NK-92 (cell line): ENCODE results near the gene REEP1.

Source experiments
- DNase-seq: peaks from one replicate; lab custom pipeline; 2025; ENCODE audit not compliant: unreplicated experiment; lab: John Stamatoyannopoulos, UW

Gene REEP1

GRCh38 chr2:86226636-86227520, 110.5 kb downstream of the REEP1 start:
- no peak for DNase-seq

DNA sequence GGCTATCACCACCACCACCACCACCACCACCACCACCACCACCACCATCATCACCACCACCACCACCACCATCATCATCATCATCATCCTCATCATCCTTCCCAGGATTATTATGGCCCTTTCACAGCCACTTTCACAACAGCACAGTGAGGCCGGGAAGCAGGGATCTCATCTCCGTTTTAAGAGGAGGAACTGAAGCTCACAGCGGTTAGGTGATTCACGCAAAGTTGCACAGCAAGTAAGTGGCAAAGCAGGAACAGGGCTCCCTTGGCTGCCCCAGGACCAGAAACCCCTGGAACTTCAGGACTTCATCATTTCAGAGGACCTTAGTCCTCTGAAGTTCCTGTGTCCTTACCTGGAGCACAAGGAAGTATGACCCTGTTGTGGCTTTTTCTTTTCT, 111.4 kb downstream of the REEP1 start:
- no peak for DNase-seq

DNA sequence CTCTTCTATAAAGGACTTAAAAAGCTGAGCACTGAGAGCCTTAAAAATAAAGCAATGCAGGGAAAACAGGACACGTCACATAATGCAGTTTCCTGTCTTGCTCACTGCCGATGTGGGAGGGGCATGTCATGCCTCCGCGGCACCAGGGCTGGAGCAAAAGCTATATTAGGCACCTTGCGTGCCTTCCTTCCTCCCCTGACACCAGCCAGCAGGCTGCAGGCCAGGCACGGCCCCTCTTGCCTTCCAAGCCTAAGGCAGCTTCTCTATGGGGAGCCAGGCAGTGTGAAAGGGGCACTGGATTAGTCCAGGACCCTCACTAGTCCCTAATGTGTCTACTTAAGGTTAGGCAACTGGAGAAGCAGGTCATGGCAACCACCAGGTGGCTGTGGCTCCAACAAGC, 111.8 kb downstream of the REEP1 start:
- no peak for DNase-seq

DNA sequence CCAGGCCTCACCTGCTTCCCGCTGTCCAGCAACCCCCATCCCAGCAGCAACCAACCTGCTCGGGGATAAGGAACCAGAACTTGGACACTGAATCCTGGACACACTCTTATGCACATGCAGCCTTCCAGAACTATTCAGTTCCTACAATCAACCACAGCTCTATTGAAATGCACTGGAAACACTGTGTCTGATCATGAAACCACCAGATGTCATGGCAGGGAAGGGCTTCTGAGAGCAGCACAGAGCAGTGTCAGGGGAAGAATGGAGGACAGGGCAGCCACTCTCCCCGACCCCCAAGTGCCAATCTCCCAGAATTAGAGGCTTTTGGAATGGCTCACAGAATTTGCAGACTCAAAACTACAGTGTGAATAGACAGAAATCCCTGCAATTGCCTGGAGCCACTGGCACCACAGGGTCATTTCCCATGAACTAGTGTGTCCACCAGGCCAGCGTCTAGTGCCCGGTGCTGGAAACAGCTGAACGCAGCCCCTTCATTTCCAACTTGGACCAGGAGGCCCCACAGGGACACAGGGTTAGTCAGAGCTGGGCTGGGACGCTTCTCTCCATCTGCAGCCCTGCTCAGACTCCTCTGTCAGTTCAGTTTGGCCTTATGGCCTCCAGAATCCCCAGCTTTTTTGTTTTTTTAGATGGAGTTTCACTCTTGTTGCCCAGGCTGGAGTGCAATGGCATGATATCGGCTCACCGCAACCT, 112.6 kb downstream of the REEP1 start:
- DNase-seq = no peak

DNA sequence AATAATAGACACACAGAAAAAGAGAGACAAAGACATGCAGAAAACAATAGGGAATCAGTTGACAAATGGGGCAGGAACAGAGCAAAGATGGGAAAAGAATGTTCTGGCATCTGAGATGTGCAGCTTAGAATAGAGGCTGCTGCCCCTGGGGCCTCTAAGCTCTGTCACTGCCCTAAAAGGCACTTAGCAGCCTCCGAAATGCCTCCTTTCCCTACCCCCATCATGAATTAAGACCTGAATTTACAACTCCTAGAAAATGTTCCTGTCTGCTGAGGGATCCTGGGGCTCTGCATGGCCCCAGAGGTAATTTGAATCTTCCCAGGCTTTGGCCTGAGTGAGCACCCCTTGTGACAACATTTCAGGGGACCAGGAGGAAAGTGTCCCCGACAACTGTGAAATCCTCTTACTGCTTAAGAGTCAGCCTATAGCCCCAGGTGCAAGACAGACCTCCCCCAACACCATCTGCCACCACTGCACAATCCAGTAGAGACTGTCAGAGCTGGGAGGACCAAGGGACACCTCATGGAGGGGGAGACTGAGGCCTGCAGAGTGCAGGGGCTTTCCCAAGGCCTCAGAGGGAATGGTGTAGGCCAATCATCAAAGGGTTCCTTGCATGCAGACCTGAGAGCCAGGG, 113.4 kb downstream of the REEP1 start:
- DNase-seq = no peak

DNA sequence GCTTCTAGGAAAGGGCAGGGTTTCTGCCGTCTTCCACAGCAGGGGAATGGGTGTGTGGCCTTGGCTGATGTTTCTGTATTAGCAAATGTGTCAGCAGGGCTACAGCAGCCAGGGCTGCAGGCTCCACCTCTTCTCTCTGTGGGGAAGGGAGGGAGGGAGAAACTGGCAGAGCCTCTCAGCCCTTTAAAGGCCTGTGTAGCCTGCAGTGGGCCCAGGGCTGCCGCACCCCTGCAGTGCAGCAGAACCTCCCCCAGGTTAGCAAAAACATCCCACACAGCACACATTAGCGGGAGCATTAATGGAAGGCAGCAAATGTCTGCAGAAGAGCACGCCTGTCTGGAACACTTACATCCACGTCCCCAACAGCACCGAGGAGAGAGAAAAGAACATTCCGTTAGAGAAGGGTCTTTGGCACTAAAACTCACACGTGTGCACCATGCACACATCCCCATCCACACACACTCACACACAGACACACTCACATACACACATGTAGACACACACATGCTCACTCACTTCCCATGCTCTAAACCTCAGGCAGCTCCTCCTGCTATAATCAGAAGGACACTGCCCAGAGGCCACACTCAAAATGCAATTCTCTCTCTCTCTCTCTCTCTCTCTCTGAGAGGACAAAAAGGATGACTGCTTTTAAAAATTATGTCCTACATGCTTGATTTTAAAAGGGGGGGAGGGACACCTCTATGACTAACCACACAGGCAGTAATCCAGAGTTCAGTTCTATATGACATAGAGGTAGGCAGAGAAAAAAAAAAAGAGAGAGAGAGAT, 114.1 kb downstream of the REEP1 start:
- DNase-seq = no peak

DNA sequence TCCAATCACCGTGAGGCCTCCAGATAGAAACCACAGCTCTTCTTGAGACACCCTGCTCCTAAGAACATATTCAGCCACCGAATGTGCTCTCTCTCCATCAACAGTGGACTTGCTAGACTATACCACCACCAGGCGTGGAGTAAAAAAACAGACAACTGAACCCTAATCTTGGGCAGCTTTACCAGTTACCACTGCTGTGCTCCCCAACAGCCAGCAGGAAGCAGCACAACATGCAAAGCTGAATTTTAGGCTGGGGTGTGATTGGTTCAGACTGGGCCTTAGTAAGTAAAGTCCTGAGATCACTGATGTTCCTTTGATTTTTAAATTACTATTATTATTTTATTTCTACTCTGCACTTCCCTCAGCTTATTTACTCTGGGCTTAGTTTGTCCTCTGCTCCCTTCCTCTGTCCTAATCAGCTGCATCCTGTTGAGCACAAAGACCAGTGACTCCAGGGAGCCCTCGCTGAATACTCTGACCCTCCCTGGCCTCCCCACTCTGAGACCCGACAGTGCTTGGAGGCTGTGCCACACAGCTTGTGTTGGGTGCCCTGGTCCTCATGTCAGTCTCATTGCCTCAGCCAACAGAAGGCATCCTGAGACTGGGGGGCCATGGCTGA, 116.3 kb downstream of the REEP1 start:
- no peak for DNase-seq

- DNase-seq = no peak
These were observed 117.5 kb downstream of the REEP1 start for GRCh38 chr2:86219896-86220295.

- no peak for DNase-seq
These were observed 119.3 kb downstream of the REEP1 start for GRCh38 chr2:86218124-86218523.

- no peak for DNase-seq
These were observed 120.6 kb downstream of the REEP1 start for GRCh38 chr2:86216575-86217555.

DNA sequence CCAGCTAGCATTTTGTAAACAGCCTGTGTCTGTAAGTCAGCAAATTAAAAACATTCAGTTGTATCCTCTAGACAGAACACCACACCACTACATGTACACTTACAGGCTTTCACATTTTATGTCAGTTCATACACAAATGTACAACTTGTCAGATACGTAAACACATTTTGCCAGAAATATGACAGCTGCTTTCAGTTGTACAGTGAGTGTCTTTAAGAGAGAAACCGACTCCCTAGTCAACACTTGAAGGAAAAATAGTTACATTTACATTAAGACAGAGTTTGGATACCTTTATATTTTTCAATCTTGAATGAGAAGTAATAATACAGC, 123.0 kb downstream of the REEP1 start:
- DNase-seq = no peak

DNA sequence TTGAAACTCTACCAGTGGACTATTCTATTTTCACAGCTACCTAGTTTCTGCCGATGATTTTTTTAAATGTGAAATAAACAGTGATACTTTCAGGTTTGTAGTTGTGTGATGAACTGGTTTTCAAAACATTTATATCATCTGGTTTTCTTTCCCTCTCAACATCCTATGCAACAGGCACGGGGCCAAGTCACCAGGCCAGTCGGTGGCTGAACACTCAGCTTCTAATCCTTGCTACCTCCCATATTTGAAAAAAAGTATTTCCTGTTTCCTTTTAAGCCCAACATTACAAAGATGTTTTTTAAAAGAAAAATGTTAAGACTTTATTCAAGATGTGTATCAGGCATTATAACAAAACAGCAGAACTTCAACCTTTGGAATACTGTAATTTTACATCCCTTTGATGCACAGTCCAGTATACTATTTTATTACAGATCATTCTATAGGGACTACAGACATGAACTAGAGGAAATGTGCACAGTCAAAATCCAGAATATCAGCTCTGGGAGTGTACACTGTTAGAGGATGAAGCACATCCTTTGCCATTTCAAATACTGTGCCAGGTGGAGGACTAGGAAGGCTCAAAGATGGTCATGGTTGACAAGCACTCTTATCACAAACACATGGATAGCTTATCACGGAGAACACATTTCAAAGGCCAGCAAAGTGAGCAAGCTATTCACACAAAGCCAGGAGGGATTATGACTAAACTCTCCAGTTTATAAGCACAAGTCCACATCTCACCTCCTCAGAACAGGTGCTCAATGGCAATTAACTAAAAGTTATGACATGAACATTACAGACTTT, 123.5 kb downstream of the REEP1 start:
- DNase-seq = no peak

- DNase-seq = no peak
These were observed 124.4 kb downstream of the REEP1 start for GRCh38 chr2:86213056-86213455.

- DNase-seq = no peak
These were observed 125.6 kb downstream of the REEP1 start for GRCh38 chr2:86211796-86212188.

DNA sequence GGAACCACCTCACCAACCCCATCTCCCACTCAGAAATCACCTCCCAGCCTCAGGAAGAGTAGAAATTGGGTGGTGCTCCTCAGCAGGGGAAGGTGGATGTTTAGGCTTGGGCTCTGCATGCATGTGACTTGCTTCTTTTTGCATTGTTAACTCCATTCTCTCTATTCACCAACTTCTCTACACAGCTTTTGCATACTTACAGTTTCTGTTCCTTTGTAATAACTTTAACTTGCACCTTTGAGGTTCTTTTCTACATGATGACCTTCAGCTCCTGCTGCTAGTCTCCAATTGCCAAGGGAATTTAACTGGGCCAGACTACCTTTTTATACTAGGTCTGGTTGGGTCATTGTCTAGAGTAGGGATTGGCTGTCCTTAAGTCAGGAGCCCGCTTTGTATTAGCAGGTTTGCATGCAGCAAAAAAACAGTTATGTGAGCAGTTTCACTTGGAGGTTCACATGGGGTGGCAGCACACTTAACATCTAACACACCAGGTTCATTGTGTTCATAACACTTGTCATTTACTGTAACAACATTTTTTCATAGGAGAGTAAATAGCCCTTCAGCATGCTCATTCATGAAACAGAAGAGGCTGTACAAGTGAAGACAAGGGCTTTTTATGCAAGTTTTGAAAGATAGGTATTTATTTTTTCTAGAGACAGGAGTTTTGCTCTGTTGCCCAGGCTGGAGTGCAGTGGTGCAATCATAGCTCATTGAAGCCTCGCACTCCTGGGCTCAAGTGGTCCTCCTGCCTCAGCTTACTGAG, 126.2 kb downstream of the REEP1 start:
- no peak for DNase-seq

GRCh38 chr2:86204458-86204857, 133.0 kb downstream of the REEP1 start:
- no peak for DNase-seq

- DNase-seq = no peak
These were observed 133.8 kb downstream of the REEP1 start for GRCh38 chr2:86203614-86204013.

GRCh38 chr2:86202702-86203101, 134.7 kb downstream of the REEP1 start:
- no peak for DNase-seq
